Renal pelvis (tissue), 4 donors: ENCODE results near the gene TUSC2. TPM values are rescaled to one million over a fixed set of nuclear protein-coding genes. Genes with fewer than 3 reads are reported as not detected.
A peak's percentile ranks its signal among the peaks of the same experiment; 100 is the strongest.
"Not testable (repeated sequence)": the region's sequence is repeated elsewhere in the genome, so short reads cannot be mapped to it uniquely, and the experiment has no call there.

Experiments used
- DNase-seq: peaks from one replicate; pipeline ENCODE4 v3.0.0-alpha.2; 2013
- polyA plus RNA-seq, 3 donors: library from polyadenylated mRNA; unstranded; fragments of 120-200 nt; gene quantifications; one replicate each; pipeline ENCODE4 v1.2.1, GENCODE V29; 2013; ENCODE audit not compliant: insufficient read length in 3 of 3

Gene TUSC2
- polyA plus RNA-seq, 3 donors, result 23.8 to 29.8 (median 28.0) TPM

DNA sequence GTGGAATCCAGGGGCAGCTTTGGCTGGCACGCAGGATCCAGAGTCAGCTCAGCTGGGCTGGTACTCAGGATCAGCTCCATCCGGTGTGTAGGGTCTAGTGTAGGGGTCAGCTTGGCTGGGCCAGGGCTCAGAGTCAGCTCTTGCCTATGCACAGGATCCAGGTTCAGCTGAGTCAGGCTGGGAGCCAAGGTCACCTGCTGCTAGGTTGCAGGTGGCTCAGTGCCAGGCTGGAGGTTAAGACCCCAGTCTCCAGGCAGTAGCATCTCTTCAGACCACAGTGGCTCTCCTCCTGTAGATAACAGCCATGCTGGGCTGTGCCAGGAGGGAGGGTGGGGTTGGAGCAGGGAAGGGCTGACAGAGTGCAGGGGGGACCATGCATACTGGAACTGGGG, 30.6 kb downstream of the TUSC2 start:
- DNase-seq, result no peak

DNA sequence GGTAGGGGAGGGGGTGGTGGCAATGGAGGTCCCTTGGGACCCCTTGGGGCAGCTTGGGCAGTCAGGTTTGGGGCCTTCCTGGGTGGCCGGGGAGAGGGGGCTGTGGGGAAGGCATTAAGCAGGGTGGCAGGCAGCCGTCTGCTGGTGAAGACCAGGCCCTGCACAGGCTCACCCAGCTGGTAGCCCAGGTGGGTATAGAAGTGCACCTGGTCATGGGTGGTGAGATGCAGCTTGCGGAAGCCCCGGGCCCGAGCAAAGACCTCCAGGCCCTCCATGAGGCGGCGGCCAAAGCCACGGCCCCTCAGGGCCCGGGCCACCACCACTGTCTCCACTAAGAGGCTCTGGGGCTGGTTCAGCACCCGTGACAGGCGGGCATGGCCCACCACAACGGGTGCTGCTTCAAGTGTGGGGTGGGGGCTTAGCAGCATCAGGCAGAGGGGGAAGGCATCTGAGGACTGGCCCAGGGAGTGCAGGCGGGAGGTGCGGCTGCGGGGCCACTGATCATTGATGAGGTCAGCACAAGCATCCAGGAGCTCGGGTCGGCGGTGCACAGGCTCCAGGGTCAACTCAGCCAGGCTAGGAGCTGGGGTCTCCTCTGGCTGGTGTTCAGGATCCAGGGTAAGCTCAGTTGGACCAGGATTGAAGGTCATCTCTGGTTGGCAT, 31.2 kb downstream of the TUSC2 start:
- DNase-seq, result no peak

DNA sequence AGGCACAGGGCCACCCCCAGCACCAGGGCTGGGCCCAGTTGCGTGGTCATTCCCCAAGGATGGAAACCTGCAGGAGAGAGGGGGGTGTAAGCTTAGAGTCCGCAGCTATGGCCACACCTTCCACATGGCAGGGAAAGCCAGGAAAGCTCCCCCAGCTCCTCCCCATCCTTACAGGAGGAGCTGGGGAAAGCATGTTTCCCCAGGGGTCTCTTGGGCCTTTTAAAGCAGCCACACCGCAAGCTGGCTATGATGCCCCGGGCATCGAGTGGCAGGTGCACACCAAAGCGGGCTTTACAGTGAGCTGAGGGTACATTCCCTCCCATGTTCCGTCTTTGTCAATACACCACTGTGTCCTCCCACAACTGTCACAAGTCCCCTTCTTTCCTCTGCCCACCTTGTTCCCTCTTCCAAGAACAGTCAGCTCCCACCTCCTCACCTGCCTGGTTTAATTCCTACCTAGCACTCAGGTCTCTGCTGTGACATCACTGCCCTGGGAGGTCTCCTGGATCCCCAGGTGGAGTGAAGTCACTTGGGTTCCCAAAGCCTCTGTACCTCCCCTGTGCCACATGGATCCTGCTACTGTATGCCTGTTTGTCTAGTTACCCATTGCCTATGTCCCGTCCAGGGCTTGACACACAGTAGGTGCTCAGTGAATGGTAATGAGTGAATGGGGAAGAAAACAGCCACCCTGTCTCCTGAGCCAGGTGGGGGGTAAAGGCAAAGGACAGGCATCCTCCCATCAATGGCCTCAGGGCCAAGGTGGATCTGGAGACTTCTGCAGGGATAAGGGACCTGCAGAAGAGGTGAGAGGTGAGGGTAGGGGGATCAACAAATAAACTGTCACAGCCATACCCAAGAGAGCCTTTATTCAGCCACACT, 32.2 kb downstream of the TUSC2 start:
- DNase-seq, result no peak

- no peak for DNase-seq
Observed at GRCh38 chr3:50294492-50295403, 33.3 kb downstream of the TUSC2 start.

DNA sequence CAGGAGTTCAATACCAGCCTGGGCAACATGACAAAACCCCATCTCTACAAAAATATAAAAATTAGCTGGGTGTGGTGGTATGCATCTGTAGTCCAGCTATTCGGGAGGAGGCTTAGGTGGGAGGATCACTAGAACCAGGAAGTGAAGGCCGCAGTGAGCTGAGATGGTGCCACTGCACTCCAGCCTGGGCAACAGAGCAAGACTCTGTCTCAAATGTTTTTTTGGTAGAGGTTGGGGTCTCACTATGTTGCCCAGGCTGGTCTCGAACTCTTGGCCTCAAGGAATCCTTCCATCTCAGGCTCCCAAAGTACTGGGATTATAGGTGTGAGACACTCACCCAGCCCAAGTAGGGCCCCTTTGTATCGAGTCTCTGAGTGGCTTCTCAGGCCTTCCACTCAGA, 33.9 kb downstream of the TUSC2 start:
- no peak for DNase-seq

DNA sequence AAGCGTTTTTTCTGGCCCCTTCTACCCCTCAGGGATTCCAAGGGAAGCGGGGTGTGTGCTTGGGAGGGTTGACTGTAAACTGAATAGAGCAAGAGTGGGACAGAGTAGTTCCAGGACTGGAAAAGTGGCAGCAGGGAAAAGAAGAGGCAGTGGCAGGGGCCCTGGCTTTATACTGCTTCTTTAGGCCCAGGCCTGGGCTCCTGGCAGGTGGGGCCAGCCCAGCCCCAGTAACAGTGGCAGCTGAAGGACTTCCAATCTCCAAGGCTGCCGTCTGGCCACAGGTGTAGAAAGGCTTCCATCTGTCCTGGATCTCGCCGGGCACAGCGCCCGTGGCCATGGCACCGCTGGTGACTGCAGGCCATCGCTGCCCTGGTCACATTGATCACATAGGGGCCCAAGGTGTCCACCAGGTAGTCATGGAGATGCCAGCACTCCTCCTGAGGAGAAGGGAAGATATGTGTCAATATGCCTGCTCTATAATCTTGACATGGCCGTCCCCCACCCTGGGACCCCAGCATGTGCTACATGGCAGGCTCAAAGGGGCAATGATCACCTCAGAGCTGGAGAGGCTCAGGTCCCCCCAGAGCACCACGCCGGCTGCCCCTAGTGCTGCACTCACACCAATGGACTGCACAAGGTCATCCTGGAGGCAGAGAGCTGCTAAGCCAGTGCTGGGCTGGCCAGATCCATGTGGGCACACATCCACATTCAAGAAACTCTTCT, 34.8 kb downstream of the TUSC2 start:
- no peak for DNase-seq

GRCh38 chr3:50292159-50293078, 35.6 kb downstream of the TUSC2 start, which contains the start of gene IFRD2:
IFRD2 (minus strand) TSS chr3:50292429; CDS start chr3:50292274, 155 bp downstream.
- DNase-seq, result peak; percentile 97

GRCh38 chr3:50290161-50290641, 37.8 kb downstream of the TUSC2 start:
- DNase-seq, result no peak

GRCh38 chr3:50289130-50289529, 38.9 kb downstream of the TUSC2 start:
- DNase-seq, result no peak

- DNase-seq, result no peak
Observed at GRCh38 chr3:50288387-50289007, 39.5 kb downstream of the TUSC2 start.

GRCh38 chr3:50287262-50287661, 40.8 kb downstream of the TUSC2 start:
- DNase-seq, result no peak

DNA sequence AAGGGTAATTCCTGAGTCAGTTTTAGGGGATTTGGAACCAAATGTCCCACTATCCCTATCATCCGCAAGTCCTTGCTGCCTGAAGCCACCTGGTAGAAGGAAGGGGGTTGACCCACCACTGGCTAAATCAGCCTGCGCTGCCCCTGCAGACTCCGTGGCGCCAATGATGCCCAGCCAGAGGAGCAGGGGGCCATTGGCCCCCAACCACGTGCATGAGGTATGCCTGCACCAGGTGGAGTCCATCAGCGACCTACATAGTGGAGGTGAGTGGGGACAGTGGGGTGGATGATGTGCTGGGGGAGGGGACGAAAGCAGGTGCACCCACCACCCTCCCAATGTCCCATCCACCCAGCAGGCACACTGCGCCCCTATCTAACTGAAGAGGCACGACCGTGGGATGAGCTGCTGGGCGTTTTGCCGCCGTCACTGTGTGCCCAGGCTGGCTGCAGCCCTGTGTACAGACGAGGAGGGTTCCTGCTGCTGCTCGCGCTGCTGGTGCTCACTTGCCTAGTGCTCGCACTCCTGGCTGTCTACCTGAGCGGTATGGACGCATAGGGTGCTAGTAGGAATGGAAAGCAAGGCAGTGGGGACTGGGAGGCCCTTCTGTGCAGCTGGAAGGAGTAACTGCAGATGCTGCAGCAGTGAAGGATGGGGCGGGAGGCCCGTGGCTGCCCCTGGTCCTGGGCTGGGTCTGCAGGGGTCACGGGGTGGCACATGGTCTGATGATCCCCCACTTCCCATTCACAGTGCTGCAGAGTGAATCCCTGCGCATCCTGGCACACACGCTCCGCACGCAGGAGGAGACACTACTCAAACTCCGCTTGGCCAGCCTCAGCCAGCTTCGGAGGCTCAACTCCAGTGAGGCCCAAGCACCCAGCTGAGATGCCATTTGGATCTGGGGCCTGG, 41.4 kb downstream of the TUSC2 start:
- DNase-seq, result no peak

GRCh38 chr3:50284121-50284520, 43.9 kb downstream of the TUSC2 start:
- not testable (repeated sequence) for DNase-seq

- DNase-seq, result no peak
Observed at GRCh38 chr3:50279255-50280016, 48.6 kb downstream of the TUSC2 start.

GRCh38 chr3:50278880-50279224, 49.2 kb downstream of the TUSC2 start, which contains the start of gene LSMEM2:
LSMEM2 (plus strand) TSS chr3:50279087; CDS start chr3:50279114, 27 bp downstream.
- no peak for DNase-seq

DNA sequence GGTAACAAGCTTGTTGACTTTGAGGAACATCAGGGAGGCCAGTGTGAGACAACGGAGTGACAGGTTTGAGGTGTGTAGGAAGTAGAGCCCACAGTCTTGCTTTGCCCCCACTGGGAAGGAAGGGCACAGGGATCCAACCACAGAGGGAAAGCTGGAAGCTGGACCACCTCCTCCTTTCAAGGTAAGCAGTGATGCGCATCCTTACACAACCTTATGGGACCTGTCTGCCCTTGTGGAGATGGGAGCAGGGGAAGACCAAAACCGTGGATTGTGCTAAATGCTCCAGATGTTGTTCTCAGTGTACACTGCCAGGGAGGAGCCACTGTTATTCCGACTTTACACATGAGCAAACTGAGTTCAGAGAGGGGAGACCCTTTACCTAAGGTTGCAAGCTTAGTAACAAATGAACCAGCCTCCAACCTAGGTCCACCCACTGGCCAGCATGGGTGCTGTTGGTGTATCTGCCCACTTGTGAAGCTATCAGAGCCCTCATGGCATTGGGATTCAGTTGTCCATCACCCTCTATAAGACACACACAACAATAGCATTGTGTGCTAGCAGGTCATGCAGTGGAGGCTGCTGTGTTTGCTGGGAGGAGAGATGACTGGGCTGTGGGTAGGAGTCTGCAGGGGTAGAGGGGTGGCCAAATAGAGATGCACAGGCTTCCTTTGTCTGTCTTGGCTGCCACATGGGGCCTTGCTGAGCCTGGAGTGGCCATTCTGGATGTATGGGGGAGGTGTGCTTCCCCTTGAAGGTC, 49.7 kb downstream of the TUSC2 start:
- no peak for DNase-seq

- no peak for DNase-seq
Observed at GRCh38 chr3:50276762-50277101, 51.3 kb downstream of the TUSC2 start.
